T-helper 2 cell treated with Interferon-gamma antibody and Interleukin-4, amounts not matched to agents 5 μg/mL and 100 μg/mL, for 36 hours (primary cell): ENCODE data around the gene HLA-DQA1.
"Not testable (repeated sequence)": the region's sequence is repeated elsewhere in the genome, so short reads cannot be mapped to it uniquely, and the experiment has no call there.

Source experiments
- DNase-seq: peaks from one replicate; pipeline ENCODE4 v3.0.0; 2021; ENCODE audit warnings: low spot score
- H3K27ac Mint-ChIP-seq: one replicate; pipeline ENCODE4 v1.8.0; 2021; ENCODE audit warnings: mild to moderate bottlenecking, mixed read lengths
- H3K27me3 Mint-ChIP-seq: one replicate; pipeline ENCODE4 v1.8.0; 2021; ENCODE audit warnings: low read depth, mixed read lengths
- H3K36me3 Mint-ChIP-seq: one replicate; pipeline ENCODE4 v1.8.0; 2021; ENCODE audit warnings: low read depth, mixed read lengths
- H3K4me1 Mint-ChIP-seq: one replicate; pipeline ENCODE4 v1.8.0; 2021; ENCODE audit warnings: low read depth, mixed read lengths
- H3K4me3 Mint-ChIP-seq: one replicate; pipeline ENCODE4 v1.8.0; 2022; ENCODE audit warnings: mild to moderate bottlenecking, moderate library complexity, mixed read lengths
- H3K9me3 Mint-ChIP-seq: one replicate; pipeline ENCODE4 v1.8.0; 2021; ENCODE audit warnings: mixed read lengths

HLA-DQA1 gene

DNA sequence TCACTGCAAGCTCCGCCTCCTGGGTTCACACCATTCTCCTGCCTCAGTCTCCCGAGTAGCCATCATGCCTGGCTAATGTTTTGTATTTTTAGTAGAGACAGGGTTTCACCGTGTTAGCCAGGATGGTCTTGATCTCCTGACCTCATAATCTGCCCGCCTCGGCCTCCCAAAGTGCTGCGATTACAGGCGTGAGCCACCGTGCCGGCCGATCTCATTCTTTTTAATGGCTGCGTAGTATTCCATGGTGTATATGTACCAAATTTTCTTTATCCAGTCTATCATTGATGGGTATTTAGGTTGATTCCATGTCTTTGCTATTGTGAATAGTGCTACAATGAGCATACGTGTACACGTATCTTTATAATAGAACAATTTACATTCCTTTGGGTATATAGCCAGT lies 7.4 kb upstream of the HLA-DQA1 start:
- peaks cover 40% of the 10 kb centered on the region for H3K4me1 Mint-ChIP-seq
- not testable (repeated sequence) for H3K4me3 Mint-ChIP-seq, H3K27ac Mint-ChIP-seq

DNA sequence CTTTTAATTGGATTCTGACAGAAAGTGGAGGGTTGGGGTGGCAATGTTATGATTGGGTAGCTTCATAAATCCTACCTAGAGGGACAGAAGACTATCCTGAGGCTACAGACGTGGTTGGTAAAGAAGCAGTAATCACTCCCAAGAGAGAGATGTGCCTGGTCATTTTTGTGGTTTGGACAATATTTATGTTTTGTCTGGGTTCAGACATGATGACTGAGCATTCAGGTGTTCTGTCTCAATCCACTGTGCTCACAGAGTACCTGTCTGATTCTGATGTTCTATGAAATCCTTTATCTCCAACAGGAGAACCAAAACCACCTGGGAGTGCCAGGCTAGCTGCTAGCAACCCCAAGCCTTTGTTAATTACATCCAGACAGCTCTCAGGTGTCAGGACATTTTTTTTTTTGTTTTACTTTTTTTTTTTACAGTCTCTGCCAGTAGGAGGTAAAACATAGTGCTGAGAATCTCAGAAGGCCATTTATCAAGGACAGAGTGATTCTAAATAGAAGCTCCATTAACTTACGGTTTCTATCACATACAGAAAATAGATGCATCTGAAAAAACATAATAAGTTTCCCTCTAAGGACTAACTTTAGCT lies 1.6 kb upstream of the HLA-DQA1 start:
- peaks cover 47% of the 10 kb centered on the region for H3K27me3 Mint-ChIP-seq
- peaks cover 19% of the 10 kb centered on the region for H3K4me1 Mint-ChIP-seq
- H3K4me3 Mint-ChIP-seq = no peak overlapping the region
- peaks cover 3% of the 10 kb centered on the region for H3K36me3 Mint-ChIP-seq
- H3K27ac Mint-ChIP-seq = no peak overlapping the region
- no peaks in the 10 kb centered on the region for H3K9me3 Mint-ChIP-seq
- DNase-seq = no peak

More for the DNA sequence above, 7.4 kb upstream of the HLA-DQA1 start:
- H3K36me3 Mint-ChIP-seq, DNase-seq, H3K9me3 Mint-ChIP-seq: not testable (repeated sequence)
- peaks cover 20% of the 10 kb centered on the region for H3K27me3 Mint-ChIP-seq

DNA sequence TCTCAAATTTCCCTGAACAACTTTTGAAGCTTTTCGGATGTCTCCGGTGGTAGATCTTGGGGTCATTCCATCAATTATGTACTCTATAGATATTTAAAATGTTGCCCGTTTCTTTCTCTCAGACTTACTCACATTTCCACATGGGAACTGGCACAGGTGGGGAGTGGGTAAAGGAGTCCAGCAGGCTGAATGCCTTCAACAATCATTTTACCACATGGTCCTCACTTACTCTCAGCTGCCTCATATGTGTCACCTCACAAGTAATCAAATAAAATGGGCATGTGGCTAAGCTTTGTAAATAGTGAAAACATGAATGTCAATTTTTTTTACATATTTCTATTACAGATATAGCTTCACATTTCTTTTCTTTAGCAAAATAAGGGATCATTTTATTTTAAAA lies 677 bp downstream of the HLA-DQA1 start:
- Mint-ChIP-seq H3K27ac (no peak overlapping the region), H3K36me3 (peaks cover 7% of the 10 kb centered on the region), H3K27me3 (peaks cover 45% of the 10 kb centered on the region), H3K9me3 (no peaks in the 10 kb centered on the region), H3K4me3 (peak overlapping the region; percentile 49), H3K4me1 (peaks cover 20% of the 10 kb centered on the region)
- DNase-seq = no peak

DNA sequence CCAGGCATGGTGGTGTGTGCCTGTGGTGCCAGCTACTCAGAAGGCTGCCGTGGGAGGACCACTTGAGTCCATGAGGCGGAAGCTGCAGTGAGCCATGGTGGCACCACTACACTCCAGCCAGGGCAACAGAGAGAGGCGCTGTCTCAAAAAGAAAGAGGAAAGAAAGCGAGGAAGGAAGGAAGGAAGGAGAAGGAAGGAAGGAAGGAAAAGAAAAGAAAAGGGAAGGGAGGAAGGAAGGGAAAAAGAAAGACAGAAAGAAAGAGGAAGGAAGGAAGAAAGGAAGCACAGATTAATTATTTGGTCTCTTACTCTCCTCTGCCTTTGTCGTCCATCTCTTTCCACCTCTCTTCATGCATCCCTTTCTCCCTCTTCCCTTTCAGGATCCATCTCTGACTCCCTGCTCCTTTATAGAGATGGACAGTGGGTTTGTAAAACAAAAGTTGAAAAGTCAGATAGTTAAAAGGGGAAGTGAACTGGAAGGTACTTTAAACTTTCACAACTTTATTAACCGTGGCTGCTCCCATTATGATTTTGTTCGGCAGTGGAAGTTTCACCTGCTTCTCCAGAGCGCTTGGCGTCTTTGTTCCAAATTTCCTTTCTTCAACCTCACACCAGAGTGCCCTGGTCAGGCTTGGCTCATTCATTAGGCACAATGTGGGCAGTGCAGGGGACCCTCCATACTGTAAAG lies 1.5 kb downstream of the HLA-DQA1 start:
- Mint-ChIP-seq H3K27ac (no peak overlapping the region), H3K36me3 (peaks cover 7% of the 10 kb centered on the region), H3K4me1 (peaks cover 22% of the 10 kb centered on the region)

DNA sequence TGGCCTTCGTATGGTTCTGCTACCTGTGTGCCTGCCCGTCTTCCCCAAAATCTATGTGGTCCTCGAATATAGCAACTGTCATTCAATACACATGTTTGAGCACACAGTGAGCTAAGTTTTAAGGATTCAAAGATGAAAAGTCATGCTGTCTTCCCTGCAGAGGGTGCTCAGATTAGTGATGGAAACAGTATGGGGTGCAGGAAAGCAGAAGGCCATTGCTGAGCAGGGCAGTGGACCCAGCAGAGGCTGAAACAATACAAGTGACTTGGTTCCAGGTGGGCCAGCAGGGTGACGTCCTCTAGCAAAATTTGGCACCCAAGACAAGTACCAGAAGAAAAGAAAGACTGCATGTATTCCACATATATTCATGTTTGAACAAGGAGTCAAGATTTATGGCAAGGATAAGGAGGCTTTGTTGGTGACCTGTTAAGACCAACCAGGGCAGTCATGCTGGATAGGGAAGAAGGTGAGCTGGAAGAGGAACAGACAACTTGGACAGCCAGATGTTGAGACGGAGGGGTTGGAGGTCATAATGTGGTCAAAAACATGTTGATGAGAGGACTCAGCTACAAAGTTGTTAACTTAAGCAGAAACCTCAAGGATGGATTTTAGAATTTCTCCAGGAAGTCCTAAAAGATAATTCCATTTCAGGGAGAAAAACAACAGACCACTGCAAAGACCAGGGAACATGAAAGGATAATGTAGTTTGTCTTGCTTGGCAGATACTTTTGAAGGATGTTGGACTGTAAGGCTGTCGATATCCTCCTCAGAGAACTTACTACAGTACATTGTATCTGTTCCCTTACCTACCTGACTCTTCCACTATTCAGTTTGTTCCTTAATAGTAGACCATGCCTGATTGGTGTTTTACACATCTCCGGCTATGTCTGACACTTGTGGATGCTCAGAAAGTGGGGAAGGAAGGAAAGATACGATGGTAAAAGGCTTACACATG lies 2.5 kb downstream of the HLA-DQA1 start:
- Mint-ChIP-seq H3K4me1 (peaks cover 17% of the 10 kb centered on the region), H3K27ac (peak overlapping the region; percentile 27), H3K4me3 (no peak overlapping the region), H3K27me3 (peaks cover 40% of the 10 kb centered on the region), H3K9me3 (no peaks in the 10 kb centered on the region), H3K36me3 (peaks cover 7% of the 10 kb centered on the region)
- DNase-seq = no peak

More for the DNA sequence above, 1.5 kb downstream of the HLA-DQA1 start:
- Mint-ChIP-seq H3K9me3 (no peaks in the 10 kb centered on the region), H3K27me3 (peaks cover 47% of the 10 kb centered on the region), H3K4me3 (peak overlapping the region; percentile 19)
- DNase-seq = no peak

DNA sequence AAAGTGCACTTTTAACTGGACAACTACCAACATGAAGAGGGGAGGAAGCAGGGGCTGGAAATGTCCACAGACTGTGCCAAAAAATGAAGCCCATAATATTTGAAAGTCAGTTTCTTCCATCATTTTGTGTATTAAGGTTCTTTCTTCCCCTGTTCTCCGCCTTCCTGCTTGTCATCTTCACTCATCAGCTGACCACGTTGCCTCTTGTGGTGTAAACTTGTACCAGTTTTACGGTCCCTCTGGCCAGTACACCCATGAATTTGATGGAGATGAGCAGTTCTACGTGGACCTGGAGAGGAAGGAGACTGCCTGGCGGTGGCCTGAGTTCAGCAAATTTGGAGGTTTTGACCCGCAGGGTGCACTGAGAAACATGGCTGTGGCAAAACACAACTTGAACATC lies 3.9 kb downstream of the HLA-DQA1 start:
- H3K4me1 Mint-ChIP-seq = peaks cover 17% of the 10 kb centered on the region

DNA sequence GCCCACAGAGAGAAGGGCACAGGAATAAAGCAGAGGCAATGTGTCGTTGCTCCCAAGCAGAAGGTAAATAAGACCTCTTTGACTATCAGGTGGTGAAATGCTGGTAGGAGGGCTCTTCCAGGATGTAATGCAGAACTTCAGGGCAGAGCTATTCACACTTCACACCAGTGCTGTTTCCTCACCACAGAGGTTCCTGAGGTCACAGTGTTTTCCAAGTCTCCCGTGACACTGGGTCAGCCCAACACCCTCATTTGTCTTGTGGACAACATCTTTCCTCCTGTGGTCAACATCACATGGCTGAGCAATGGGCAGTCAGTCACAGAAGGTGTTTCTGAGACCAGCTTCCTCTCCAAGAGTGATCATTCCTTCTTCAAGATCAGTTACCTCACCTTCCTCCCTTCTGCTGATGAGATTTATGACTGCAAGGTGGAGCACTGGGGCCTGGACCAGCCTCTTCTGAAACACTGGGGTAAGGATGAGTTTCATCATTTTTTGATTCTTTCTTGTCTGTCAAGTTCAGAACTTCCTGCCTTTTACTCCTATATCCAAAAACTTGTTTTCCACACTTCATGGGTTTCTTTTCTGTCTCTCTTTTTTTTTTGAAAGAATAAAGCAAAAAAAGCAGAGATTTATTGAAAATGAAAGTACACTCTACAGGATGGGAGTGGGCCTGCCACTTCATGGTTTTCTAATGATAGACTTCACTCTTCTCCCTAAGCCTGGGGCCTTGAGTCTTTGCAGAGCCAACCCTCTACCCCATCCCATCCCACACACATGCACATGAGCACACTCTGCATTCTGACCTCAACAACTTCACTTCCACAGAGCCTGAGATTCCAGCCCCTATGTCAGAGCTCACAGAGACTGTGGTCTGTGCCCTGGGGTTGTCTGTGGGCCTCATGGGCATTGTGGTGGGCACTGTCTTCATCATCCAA lies 4.8 kb downstream of the HLA-DQA1 start:
- H3K4me3 Mint-ChIP-seq, H3K36me3 Mint-ChIP-seq, DNase-seq, H3K9me3 Mint-ChIP-seq: not testable (repeated sequence)
- peaks cover 15% of the 10 kb centered on the region for H3K4me1 Mint-ChIP-seq
- peaks cover 27% of the 10 kb centered on the region for H3K27me3 Mint-ChIP-seq
- peak overlapping the region; percentile 18 for H3K27ac Mint-ChIP-seq

More for the DNA sequence above, 3.9 kb downstream of the HLA-DQA1 start:
- Mint-ChIP-seq H3K4me3 (no peak overlapping the region), H3K27ac (no peak overlapping the region), H3K9me3 (no peaks in the 10 kb centered on the region), H3K27me3 (peaks cover 30% of the 10 kb centered on the region), H3K36me3 (peaks cover 7% of the 10 kb centered on the region)
- DNase-seq = no peak

DNA sequence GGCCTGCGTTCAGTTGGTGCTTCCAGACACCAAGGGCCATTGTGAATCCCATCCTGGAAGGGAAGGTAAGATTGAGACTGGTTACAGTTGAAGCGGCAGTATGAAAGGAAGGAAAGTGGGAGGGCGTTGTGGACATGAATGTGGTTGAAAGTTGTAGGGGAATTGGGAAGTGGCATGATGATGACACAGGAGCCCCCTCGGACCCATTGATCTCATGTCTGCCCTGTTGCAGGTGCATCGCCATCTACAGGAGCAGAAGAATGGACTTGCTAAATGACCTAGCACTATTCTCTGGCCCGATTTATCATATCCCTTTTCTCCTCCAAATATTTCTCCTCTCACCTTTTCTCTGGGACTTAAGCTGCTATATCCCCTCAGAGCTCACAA lies 5.5 kb downstream of the HLA-DQA1 start:
- H3K9me3 Mint-ChIP-seq = no peaks in the 10 kb centered on the region
- H3K36me3 Mint-ChIP-seq = peaks cover 7% of the 10 kb centered on the region

DNA sequence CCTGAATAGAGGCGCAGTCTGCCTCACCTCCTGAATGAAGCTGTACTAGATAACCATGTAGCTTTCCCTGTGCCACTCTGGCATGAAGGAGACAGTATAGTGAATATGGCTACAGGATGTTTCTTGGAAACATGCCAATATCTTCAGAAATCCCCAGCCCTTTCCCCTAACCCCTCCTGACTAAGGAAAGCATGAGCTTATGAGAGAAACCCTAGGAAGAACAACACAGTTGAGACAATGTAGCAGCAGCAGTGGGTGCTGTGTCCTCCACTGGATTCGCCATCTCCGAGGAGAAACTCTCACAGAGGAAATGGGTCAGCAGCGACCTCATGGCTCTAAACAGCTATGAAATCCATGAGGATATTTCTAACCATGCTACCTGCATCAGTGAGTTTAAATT lies 6.7 kb downstream of the HLA-DQA1 start:
- no peaks in the 10 kb centered on the region for H3K9me3 Mint-ChIP-seq
- H3K4me3 Mint-ChIP-seq = no peak overlapping the region
- peaks cover 30% of the 10 kb centered on the region for H3K27me3 Mint-ChIP-seq
- no peak for DNase-seq
- H3K36me3 Mint-ChIP-seq = peaks cover 7% of the 10 kb centered on the region
- peaks cover 12% of the 10 kb centered on the region for H3K4me1 Mint-ChIP-seq
- no peak overlapping the region for H3K27ac Mint-ChIP-seq

More for the DNA sequence above, 5.5 kb downstream of the HLA-DQA1 start:
- Mint-ChIP-seq H3K27ac (no peak overlapping the region), H3K4me1 (peaks cover 12% of the 10 kb centered on the region), H3K27me3 (peaks cover 26% of the 10 kb centered on the region), H3K4me3 (no peak overlapping the region)
- no peak for DNase-seq

DNA sequence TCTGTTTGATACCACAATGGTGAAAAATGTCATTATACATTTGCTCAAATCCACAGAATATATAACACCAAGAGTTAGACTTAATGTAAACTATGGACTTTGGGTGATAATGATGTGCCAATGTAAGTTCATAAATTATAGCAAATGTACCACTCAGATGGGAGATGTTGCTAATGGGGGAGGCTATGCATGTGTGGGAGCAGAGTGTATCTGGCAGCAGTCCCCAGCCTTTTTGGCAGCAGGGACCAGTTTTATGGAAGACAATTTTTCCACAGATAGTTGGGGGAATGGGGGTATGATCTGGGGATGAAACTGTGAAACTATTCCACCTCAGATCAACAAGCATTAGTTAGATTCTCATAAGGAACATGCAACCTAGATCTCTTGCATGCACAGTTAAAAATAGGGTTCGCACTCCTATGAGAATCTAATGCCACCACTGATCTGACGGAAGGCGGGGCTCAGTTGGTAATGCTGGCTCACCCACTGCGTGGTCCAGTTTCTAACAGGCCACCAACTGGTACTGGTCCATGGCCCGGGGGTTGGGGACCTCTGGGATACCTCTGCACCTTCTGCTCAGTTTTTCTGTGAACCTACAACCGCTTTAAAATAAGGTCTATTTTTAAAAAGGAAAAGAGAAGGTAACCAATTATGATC lies 8.0 kb downstream of the HLA-DQA1 start:
- H3K27me3 Mint-ChIP-seq = peaks cover 33% of the 10 kb centered on the region
- peaks cover 4% of the 10 kb centered on the region for H3K36me3 Mint-ChIP-seq
- DNase-seq = no peak
- H3K4me1 Mint-ChIP-seq = peaks cover 10% of the 10 kb centered on the region
- H3K4me3 Mint-ChIP-seq = no peak overlapping the region
- H3K27ac Mint-ChIP-seq = no peak overlapping the region
- no peaks in the 10 kb centered on the region for H3K9me3 Mint-ChIP-seq

DNA sequence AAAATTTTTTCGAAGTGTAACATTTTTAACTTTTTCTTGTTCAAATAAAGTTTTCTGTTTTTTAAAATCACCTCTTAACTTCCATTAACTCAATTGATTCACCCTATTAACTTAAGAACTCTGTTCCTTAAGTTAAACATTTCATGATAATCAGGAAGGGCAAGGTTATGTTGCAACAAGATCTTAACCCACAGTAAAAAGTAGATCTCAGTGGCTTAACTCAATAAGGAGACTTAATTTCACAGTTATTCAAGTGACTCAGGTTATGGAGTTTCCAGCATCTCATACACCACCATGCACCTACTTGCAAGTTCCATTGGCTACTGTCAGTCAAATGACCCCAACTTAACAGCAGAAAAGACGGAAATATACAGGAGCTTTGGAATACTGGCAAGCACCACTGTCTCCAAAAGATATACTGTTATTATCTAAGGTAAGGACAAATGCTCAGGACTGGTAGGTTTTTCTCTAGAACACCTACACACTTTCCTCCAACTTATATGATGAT lies 18.1 kb downstream of the HLA-DQA1 start:
- H3K27ac Mint-ChIP-seq = no peak overlapping the region
- H3K4me1 Mint-ChIP-seq = peaks cover 15% of the 10 kb centered on the region
- H3K36me3 Mint-ChIP-seq = peaks cover 14% of the 10 kb centered on the region
- H3K27me3 Mint-ChIP-seq = peaks cover 19% of the 10 kb centered on the region
- no peak for DNase-seq
- H3K9me3 Mint-ChIP-seq = peaks cover 10% of the 10 kb centered on the region
- no peak overlapping the region for H3K4me3 Mint-ChIP-seq

DNA sequence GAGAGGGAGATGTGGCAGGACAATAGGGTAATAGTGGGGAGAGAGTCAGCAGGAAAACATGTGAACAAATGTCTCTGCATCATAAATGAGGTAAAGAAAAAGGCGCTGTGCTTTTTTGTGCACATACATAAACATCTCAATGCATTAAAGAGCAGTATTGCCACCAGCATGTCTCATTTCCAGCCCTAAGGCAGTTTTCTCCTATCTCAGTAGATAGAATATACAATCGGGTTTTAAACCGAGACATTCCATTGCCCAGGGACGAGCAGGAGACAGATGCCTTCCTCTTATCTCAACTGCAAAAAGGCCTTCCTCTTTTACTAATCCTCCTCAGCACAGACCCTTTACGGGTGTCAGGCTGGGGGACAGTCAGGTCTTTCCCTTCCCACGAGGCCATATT lies 20.1 kb downstream of the HLA-DQA1 start:
- Mint-ChIP-seq H3K4me1 (peaks cover 21% of the 10 kb centered on the region), H3K27me3 (peaks cover 17% of the 10 kb centered on the region), H3K36me3 (peaks cover 20% of the 10 kb centered on the region)
- not testable (repeated sequence) for H3K27ac Mint-ChIP-seq, DNase-seq, H3K9me3 Mint-ChIP-seq, H3K4me3 Mint-ChIP-seq
